Left lung (tissue), 10 donors: ENCODE measurements around the gene TRAF1. TPM values are rescaled to one million over a fixed set of nuclear protein-coding genes. Genes with fewer than 3 reads are reported as not detected.

Experiments
- ATAC-seq: fragments of 200-7000 bp; cut with Tn5 transposase; one replicate; pipeline ENCODE4 v1.9.1; 2020; ENCODE audit warnings: moderate library complexity
- DNase-seq, 4 donors: peaks; one replicate each; pipeline ENCODE4 v3.0.0-alpha.2; 2013 to 2020
- H3K27ac ChIP-seq, 2 donors: fragments of 200-600 bp; sonication (generic) in 1 of 2; one replicate each; pipeline versions ENCODE4 v1.5.0 to v1.8.0; 2020 to 2021
- H3K27me3 ChIP-seq, 2 donors: fragments of 200-600 bp; sonication (generic) in 1 of 2; one replicate each; pipeline versions ENCODE4 v1.5.0 to v1.8.0; 2020 to 2021
- H3K36me3 ChIP-seq, 2 donors: fragments of 200-600 bp; sonication (generic) in 1 of 2; one replicate each; pipeline versions ENCODE4 v1.5.0 to v1.8.0; 2020 to 2021
- H3K4me1 ChIP-seq, 2 donors: fragments of 200-600 bp; one replicate each; pipeline ENCODE4 v1.8.0; 2021
- H3K4me3 ChIP-seq, 2 donors: fragments of 200-600 bp; sonication (generic) in 1 of 2; one replicate each; pipeline versions ENCODE4 v1.5.0 to v1.8.0; 2020 to 2021; ENCODE audit warnings: mild to moderate bottlenecking in 1 of 2
- H3K9me3 ChIP-seq, 2 donors: fragments of 200-600 bp; sonication (generic) in 1 of 2; one replicate each; pipeline versions ENCODE4 v1.5.0 to v1.8.0; 2020 to 2021
- CTCF ChIP-seq, 2 donors: fragments of 200-600 bp; sonication (generic) in 1 of 2; IDR thresholded peaks; one replicate each; pipeline versions ENCODE4 v1.5.0 to v1.8.0; 2021; ENCODE audit warnings: antibody characterized with exemption in 2 of 2
- intact Hi-C, 2 donors: fragments of 100-400 bp; cut with DNase I; formaldehyde crosslinking; loops; one replicate each; pipeline versions ENCODE4 v1.11.2 to v1.14.2; 2022
- polyA plus RNA-seq, 6 donors: library from polyadenylated mRNA; unstranded; fragments of 120-200 nt; gene quantifications; one replicate each; pipeline ENCODE4 v1.2.1, GENCODE V29; 2013; ENCODE audit not compliant: insufficient read length in 6 of 6
- total RNA-seq, 2 donors: library from RNA; stranded (reverse); fragmentation: NEBNext Ultra II Directional; extraction: Animal tissue kit (Norgen Biotek cat#: 25700); gene quantifications; one replicate each; pipeline ENCODE4 v1.2.1, GENCODE V29; 2021
- donor health status: DM: no; HTN: yes; CAD: no.
- donor health status: DM: no; HTN: no; CAD: no.

The TRAF1 gene
- total and polyA plus RNA-seq, 8 donors: 4.4 to 10.8 (median 8.5) TPM

GRCh38 chr9:120913647-120914264 lies 12.8 kb downstream of the TRAF1 start:
- intact Hi-C loops: no loop called here
- no peak for TF ChIP-seq CTCF (IDR thresholded peaks at IDR 0.05)
- no peak for DNase-seq
- Histone ChIP-seq H3K9me3 (peaks cover 0 to 3% of the 10 kb centered on the region in 2 donors), H3K27me3 (no peaks in the 10 kb centered on the region), H3K27ac (no peak overlapping the region), H3K36me3 (peaks cover 0 to 81% of the 10 kb centered on the region in 2 donors), H3K4me1 (peaks cover 0 to 24% of the 10 kb centered on the region in 2 donors), H3K4me3 (no peak overlapping the region)
- no peak for ATAC-seq

GRCh38 chr9:120912958-120913646 lies 13.5 kb downstream of the TRAF1 start:
- no peak for TF ChIP-seq CTCF (IDR thresholded peaks at IDR 0.05)
- DNase-seq (no peak), ATAC-seq (no peak)
- intact Hi-C loops: no loop called here
- Histone ChIP-seq H3K4me1 (peaks cover 0 to 22% of the 10 kb centered on the region in 2 donors), H3K4me3 (no peak overlapping the region), H3K9me3 (peaks cover 0 to 3% of the 10 kb centered on the region in 2 donors), H3K27me3 (no peaks in the 10 kb centered on the region), H3K27ac (no peak overlapping the region), H3K36me3 (peaks cover 0 to 80% of the 10 kb centered on the region in 2 donors)

- Histone ChIP-seq H3K4me3 (no peak overlapping the region), H3K27me3 (no peaks in the 10 kb centered on the region), H3K27ac (no peak overlapping the region), H3K36me3 (peaks cover 0 to 82% of the 10 kb centered on the region in 2 donors), H3K4me1 (peaks cover 0 to 14% of the 10 kb centered on the region in 2 donors), H3K9me3 (no peaks in the 10 kb centered on the region)
- no peak for DNase-seq
- no peak for TF ChIP-seq CTCF (IDR thresholded peaks at IDR 0.05)
- no peak for ATAC-seq
- intact Hi-C loops: no loop called here
Observed at GRCh38 chr9:120911295-120911837, 15.2 kb downstream of the TRAF1 start.

GRCh38 chr9:120910643-120911042 lies 16.0 kb downstream of the TRAF1 start:
- no peak for DNase-seq
- no peak overlapping the region for H3K27ac ChIP-seq

More at GRCh38 chr9:120910643-120911042, 16.0 kb downstream of the TRAF1 start:
- ATAC-seq: no peak
- no peaks in the 10 kb centered on the region for H3K27me3 ChIP-seq
- no peak overlapping the region for H3K4me3 ChIP-seq
- intact Hi-C loops: no loop called here
- no peak for TF ChIP-seq CTCF (IDR thresholded peaks at IDR 0.05)
- peaks cover 0 to 8% of the 10 kb centered on the region in 2 donors for H3K4me1 ChIP-seq
- peaks cover 0 to 86% of the 10 kb centered on the region in 2 donors for H3K36me3 ChIP-seq
- no peaks in the 10 kb centered on the region for H3K9me3 ChIP-seq
